ENCODE results near the gene PARP3.

The PARP3 gene

DNA sequence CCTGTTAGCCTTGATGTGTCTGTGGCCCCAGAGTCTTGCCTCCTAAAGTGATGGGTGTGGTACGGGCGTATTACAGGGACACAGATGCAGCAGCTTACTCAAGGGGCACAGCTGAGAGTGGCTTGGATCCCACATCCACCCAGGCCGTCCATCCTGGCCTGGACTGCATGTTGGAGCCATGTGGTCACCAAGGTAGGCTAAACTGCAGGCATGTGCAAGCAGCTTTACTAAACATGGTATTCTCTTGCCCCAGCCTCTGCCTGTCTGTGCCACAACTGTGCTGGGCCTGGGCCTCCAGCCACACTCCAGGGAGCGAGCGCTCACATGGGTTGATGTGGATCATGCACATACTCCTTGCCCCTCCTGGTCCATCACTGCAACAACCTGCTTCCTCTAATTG, 7.0 kb downstream of the PARP3 start:
- no peak for DNase-seq

DNA sequence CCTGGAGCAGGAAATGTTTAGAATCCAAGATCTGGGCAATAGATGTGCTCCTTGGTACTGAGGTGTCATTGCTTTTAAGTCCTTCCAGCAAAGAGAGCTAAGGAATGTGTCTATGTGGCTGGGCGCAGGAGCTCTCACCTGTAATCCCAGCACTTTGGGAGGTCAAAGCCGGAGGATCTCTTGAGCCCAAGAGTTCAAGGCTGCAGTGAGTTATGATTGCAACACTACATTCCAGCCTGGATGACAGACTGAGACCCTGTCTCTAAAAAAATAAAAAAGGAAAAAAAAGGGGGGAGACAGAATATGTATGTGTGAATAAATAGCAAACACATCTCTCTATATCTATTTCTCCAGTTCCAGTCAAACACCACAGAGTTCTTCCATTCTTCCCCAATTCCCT, 8.7 kb downstream of the PARP3 start:
- DNase-seq = no peak

DNA sequence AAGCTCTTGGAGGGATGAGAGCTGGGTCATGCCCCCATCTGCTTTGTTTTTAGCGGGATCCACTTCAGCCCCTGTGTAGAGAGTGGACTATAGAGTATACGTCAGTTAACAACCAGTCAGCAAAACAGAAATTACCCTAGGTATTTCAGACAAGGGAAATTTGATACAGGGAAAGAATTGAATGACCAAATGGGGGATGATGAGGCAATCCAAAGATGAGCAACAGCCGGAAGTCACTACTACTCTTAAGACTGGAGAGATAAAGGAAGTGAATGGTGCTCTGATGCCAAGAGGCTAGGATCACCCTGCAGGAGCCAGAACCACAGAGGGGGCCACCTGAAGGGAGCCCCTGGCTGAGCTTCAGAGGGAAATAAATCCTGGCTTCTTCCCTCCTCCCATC, 11.3 kb downstream of the PARP3 start:
- DNase-seq = no peak

DNA sequence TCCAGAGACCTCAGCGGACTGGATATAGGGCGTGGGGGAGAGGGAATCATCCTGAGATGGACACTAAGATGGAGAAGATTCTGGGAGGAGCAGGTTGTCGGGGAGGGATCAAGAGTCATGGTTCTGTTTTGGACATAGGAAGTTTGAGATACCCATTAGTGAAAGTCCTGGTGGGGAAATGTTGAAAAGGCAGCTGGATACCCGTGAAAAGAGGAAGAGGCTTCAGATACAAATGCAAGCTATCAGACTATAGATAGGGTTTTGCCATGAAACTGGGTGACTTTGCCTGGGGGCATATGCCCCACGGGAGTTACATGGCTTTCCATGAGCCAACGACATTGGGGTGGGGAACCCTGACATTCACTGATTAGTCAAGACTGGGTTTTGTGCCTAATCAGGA, 11.9 kb downstream of the PARP3 start:
- DNase-seq = no peak

DNA sequence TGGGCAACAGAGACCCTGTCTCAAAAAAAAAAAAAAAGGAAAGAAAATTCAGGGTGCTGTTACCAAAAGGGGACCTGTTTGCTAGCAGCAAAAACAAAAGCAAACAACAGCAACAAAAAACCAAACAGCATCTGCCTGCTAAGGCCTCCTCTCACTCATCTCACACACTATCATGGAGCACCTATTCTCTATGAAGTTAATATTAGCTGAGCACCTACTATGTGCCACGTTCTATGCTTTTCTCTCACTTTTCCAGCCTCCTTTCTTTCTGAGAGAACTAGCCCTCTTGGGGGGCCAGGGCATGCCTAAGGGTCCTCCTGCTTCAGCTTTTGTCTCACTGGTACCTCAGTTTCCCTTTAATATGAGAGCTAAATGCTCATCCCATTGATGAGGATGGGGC, 12.6 kb downstream of the PARP3 start:
- no peak for DNase-seq

DNA sequence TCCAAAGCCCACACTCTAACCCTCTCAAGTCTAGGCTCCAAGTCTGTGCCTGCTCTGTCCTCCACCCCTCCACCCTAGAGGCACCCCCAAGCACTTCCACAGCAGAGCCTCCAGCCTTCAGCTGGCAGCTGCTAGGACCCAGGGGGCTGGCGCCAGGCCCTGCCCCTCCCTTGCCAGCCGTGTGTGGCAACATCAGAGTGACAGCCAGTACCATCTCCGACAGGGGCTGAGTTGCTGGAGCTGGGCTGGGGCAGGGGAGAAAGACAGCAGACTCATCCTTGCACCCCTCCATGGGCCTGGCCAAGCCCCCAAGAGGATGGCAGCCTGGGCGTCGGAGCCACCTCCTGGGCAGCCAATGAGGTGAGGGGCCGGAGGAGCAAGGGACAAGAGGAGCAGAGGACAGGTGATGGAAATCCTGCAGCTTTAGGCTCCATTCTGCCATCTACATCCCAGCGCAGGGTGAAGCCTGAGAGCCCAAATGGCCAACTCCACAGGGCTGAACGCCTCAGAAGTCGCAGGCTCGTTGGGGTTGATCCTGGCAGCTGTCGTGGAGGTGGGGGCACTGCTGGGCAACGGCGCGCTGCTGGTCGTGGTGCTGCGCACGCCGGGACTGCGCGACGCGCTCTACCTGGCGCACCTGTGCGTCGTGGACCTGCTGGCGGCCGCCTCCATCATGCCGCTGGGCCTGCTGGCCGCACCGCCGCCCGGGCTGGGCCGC, 13.2 kb downstream of the PARP3 start, which contains the start of gene GPR62:
GPR62 (plus strand) TSS at position 207 of the 718 bp plus-strand sequence; CDS start at position 479, 272 bp downstream.
- DNase-seq = no peak

DNA sequence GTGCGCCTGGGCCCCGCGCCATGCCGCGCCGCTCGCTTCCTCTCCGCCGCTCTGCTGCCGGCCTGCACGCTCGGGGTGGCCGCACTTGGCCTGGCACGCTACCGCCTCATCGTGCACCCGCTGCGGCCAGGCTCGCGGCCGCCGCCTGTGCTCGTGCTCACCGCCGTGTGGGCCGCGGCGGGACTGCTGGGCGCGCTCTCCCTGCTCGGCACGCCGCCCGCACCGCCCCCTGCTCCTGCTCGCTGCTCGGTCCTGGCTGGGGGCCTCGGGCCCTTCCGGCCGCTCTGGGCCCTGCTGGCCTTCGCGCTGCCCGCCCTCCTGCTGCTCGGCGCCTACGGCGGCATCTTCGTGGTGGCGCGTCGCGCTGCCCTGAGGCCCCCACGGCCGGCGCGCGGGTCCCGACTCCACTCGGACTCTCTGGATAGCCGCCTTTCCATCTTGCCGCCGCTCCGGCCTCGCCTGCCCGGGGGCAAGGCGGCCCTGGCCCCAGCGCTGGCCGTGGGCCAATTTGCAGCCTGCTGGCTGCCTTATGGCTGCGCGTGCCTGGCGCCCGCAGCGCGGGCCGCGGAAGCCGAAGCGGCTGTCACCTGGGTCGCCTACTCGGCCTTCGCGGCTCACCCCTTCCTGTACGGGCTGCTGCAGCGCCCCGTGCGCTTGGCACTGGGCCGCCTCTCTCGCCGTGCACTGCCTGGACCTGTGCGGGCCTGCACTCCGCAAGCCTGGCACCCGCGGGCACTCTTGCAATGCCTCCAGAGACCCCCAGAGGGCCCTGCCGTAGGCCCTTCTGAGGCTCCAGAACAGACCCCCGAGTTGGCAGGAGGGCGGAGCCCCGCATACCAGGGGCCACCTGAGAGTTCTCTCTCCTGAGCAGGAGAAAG, 14.0 kb downstream of the PARP3 start:
- peak; percentile 56 for DNase-seq

DNA sequence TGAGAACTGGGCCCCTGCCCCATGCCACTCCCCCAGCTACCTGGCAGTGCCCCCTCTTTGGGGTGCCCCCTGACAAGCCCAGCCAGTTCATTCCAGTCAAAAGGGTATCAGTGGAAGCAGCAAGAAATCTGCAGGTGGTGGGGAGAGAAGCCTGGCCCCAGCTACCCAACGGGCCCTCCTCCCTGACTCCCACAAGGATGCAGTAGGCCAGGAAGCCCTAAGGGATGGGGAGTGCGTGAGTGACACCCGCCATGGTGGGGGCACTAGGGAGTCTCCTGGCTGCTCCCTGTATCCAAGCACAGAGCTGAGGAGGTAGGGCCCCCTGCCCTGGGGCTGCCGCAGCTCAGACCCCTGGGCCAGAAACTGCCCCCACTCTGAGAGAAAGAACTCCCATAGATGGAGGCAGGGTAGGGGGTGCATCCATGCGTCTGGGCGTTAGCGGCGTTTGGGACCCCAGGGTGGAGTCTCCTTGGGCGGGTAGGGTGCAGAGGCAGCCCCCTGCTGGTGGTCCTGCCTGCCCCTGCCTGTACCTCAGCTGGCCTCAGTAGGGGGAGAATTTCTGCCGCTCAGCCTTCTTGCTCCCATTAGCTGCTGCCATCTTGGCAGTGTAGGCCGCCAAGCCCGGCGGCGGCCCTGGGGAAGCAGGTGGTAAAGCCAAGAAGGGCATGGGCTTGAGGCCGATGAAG, 15.5 kb downstream of the PARP3 start:
- no peak for DNase-seq

DNA sequence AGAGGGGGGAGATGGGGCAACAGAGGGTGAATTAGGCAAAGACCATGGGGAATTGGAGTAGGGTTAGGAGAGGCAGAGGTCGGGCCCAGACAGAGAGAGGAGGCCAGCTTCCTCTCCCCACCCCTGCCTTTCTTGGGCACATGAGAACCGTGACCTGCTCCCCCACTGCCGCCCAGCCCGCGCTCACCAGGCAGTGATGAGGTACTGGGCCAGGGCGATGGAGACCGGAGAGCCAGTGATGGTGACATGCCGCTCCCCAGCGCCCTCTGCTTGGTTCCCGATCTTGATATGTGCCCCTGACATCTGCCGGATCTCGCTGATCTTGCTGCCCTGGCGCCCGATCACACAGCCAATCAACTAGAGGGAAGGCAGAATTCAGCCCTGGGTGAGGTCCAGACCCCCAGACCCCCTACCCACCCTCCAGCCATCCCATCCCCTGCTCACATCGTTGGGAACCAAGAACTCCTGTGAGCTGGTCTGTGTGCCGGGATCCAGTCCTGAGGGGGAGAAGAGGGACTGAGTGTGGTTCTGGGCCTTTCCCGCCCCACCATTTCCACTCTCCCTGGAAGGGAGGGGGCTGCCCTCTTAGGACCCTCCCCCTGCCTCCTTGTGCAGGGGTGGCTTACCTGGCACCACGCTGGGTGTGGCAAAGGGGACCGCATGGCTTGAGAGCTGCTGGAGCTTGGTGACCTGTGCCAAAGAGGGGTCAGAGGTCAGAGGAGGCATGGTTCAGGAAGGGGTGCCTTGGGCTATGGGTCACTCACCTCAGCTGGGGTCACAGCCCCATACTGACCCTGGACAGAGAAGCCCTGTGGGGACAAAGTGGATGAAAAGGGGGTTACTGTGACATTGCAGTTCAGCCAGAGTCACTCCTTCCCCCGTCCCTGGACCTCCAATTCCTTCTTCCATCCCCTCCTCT, 16.7 kb downstream of the PARP3 start:
- DNase-seq = no peak

DNA sequence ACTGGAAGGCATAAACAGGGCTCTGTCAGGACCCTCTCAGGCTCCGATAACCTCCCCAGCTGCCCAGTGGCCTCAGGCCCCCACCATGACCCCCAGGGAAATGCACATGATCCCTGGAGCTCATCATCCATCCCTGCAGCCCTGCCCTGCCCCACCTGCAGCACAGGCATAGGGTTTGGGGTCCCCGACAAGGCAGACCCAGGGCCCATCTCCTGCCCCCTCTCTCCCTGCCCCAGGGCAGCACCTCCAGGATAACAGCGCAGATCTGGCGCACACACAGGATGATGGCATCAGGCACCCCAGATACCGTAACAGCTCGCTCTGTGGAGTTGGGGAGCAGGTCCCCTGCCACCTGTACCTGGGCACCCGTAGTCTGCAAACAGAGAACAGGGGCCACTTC, 17.5 kb downstream of the PARP3 start:
- DNase-seq = no peak

DNA sequence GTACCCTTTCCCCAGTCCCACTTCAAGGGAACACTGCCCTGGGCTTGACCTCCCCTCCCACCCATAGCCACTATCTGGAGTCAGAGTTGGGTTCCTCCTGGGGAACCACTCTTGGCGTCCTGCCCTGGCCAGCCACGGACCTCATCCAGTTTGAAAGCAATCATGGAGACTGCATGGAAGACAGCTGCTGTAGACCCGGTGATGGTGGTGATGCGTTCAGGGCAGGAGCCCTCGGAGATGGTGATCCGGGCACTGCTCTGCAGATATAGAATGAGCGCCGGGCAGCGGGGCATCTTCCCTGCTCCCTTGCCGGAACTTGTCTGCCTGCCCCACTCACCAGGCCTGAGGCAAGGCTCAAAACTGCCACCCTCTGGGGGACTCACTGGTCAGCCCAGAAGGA, 18.2 kb downstream of the PARP3 start:
- no peak for DNase-seq

DNA sequence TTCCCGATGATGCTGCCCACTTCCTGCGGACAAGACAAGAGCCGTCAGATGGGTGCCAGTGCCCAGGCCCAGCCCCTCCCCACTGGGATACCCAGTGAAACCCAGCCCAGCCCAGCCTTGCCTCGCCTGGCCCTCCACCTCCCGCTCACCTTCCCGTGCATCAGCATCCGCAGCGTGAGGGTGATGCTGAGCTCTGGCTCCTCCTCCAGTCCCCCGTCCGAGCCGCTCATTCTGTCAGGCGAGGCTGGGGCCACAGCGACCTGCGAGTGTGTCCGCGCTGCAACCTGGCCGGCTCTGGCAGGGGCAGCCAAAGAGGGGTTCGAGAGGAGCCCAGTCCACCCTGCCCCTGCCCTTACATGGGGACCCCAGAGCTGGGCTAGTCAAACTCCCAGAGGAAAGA, 18.8 kb downstream of the PARP3 start:
- no peak for DNase-seq

DNA sequence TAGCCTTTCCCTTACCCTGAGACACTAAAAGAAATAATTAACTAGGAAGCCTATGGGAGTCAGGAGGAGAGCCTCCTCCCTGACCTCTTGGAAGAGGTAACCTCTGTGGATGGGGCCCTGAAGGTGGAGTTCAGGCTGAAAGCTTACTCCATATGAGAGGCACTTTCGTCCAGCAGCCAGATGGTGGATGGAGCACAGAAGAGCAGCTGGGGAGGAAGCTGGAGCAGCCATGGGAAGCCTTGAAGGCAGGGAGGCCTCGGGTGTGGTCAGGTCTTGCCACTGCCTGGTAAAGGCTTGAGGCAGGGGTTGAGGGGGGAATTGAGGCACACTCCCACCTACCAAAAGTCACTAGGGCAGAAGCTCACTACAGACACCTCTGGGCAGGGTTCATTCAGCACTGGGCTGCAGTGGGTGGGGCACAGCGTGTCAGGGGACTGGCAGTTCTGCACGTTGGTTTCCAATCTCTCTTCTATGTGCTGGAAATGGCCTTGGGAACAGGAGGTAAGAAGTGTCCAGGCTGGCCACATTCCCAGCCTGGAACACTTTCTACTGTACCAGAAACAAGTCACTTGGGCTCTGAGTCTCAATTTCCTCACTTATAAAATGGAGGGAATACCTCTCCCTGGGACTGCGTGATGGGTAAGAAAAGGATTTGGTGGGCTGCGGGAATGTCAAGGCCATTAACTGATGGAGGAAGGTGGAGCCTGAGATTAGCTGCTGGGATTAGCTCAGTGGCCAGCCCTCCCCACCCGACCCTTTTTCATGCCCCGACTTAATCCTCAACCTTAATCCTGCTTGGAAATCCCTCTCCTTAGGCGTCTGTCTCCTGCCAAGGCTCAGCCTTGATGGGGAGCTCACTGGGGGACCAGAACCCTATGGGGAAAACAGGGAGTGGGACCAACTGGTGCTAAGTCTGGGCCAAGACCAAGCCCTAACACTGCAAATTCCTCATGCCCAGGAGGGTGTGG, 19.7 kb downstream of the PARP3 start:
- DNase-seq = no peak

DNA sequence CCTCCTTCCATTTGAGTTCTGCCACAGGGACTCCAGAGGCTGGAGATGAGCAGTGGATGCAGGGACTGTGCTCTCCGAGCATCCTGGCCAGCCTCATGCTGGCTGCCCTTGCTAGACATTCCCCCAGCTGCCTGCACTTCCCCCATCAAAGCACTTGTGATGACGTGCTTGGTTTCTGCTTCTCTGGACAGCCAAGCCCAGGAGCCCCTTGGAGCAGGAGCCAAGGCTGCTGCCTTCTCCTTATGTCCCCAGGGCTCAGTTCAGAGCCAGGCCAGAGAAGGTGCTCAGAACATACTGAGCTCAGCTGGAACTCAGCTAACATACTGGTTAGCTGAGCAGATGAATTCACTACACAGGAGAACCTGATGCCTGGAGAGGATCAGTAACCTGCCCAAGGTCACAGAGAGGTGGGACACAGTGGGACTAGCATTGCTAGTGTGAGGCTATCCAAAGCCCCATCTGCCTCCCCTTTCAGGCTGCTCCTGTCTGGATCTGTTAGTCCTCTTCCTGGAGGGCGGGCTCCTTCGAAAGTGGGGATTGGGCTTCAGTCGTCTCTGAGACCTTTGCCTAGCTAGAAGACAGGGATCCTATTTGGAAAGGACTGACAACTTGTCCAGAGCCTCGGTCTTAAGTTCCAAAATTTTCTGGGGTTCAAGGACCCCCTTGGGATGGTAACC, 20.8 kb downstream of the PARP3 start:
- no peak for DNase-seq

DNA sequence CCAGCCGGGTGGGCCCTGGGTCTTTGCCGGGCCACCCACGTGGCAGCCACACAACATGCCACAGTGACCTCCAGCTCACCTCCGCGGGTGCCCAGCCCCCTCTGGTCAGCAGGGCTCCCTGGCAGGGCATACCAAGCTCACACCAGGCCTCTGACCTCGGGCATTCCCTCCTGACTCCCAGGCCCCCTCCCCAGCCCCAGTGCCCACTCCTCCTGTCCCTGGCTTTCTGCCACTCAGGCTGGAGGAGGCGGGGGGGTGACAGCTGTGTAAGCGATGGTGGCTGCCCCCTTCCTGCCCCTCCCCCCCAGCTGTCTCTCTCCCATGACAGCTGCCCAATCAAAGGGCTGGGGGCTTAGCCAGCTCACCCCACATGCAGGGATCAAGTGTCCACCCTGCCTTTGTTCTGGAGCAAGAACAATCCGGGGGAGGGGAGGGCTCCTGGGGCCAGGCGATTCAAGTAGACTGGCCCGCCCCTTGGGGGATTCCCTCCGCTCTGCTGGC, 21.8 kb downstream of the PARP3 start:
- DNase-seq = no peak

DNA sequence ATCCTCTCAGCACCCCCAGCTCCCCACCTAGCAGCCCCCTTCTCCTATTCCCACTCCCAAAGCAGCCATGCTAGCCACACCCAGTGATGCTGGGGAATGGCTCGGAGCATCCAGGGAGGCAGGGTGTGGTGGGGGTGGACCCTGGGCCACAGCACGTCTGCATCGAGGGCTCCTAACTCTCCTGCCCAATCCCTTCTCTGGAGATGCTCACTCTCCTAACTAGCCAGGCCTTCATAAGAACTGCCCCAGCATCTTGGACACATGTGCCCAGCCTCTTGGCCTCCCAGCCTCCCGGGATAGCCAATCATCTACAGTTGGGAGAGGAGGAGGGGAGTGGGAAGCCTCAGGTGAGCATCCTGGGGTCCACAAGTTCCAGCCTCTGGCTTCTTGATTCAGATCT, 22.4 kb downstream of the PARP3 start:
- DNase-seq = no peak

DNA sequence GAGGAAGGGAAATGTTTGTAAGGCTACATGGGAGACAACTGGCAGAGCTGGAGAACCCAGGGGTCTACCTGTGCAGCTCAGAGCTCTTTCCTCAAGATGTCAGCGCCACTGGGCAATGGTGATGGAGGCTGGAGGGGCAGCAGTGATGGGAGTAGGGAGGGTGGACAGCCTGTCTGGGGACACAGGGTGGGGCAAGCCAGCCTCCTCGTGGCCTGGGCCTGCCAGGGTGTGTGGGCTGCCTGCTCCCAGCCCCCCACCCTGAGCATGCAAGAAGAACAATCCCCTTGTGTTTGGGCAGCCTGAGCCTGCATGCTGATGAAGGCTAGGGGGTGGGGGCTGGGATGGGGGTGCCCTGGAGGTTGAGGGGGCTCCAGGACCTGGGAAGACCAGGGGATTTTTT, 23.9 kb downstream of the PARP3 start:
- DNase-seq = no peak

DNA sequence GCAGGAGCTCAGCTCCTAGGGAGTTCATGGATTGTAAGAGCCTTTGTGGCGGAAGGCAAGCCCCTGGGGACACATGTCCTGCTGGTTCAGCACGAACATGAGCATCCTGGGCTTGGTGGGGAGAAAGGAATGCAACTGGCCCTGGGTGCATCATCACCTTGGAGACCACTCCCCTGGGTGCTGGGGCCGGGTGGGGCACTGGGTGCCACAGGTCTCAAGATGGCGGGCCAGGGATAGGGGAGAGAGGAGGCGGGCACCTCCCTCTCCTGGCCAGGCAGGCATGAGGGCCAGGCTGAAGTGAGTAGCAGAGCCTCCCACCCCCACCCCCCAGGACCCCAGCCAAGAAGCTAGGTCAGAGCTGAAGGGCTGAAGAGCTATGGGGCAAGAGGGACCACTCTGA, 24.3 kb downstream of the PARP3 start:
- no peak for DNase-seq

DNA sequence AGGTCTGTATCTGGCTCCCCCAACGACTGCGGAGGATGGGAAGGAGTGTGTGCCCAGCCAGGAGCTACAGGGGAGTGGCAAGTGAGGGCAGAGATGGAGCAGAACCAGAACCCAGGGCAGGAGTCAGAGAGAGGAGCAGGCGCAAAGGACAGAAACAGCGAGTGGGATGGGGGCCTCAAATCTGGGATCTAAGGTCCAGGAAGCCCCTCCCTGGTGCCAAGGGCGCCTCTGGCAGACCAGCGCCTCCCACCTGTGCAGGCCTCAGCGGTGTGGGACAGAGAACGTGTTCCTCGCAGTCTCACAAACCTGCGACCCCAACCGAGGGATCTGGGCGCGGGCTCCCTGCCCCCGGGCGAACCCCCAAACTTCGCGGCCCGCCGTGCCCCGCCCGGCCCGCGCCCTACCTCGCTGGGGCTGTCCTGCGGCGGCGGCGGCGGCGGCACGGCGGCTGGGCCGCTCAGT, 24.8 kb downstream of the PARP3 start:
- DNase-seq = no peak

DNA sequence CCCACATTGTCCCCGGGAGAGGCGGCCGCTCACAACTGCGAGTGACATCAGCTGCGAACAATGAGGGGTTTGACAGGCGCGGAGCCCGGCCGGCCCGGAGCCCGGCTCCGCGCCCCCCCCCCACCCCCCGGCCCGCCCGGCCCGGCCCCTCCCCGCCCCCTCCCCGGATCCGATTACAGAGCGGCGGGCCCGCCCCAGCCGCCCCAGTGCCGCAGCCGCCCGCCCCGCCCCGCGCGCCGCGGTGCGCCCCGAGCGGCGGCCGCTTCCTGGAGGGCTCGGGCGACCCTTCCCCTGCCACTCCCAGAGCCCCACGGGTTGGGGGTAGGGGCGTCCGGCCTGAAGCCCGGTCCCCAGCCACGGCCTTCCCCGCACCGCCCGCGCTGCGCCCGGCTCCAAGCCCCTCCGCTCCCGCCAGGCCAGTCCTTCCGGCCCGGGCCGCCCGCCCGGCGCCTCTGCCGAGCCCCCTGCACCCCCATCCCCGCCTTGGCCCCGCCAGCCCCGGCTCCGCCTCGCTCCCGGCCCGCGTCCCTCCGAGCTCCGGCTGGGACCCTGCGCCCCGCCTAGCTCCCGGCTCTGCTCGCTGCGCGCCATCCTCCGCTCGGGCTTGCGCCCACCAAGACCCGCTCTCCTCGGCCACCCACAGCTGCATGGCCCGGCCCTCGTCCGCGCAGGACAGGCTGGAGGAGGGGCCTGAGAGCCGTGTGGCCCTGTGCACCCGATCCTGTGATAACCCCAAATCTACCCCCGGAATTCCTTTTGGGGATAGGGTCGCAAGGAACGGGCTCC, 25.4 kb downstream of the PARP3 start, which contains the start of gene PCBP4:
PCBP4 (minus strand) TSS at position 71 of the 786 bp plus-strand sequence. CDS start 6,214 bp downstream, outside the sequence.
- peak; percentile 37 for DNase-seq

All from activated naive CD4-positive, alpha-beta T cell treated with anti-CD3 and anti-CD28 coated beads, Interleukin-2, amount 50 U/mL, for 16 hours (primary cell).